Measurements from ENCODE around the gene MTHFD2.

The MTHFD2 gene

GRCh38 chr2:74194799-74195198, 3.6 kb upstream of the MTHFD2 start:
- Histone ChIP-seq H3K9ac (no peak overlapping the region), H3K27ac (no peak overlapping the region), H4K20me1 (peaks cover 8% of the 10 kb centered on the region), H3K4me3 (no peak overlapping the region), H3K4me2 (no peak overlapping the region), H3K4me1 (peaks cover 12% of the 10 kb centered on the region), H3K27me3 (no peaks in the 10 kb centered on the region), H3K36me3 (no peaks in the 10 kb centered on the region), H3K9me3 (no peaks in the 10 kb centered on the region)
- no peak for TF ChIP-seq Cebpa-rat (IDR thresholded peaks at IDR 0.05)

GRCh38 chr2:74197049-74197448, 1.4 kb upstream of the MTHFD2 start:
- Histone ChIP-seq H3K9ac (no peak overlapping the region), H3K4me2 (no peak overlapping the region), H4K20me1 (peaks cover 31% of the 10 kb centered on the region), H3K4me1 (peaks cover 34% of the 10 kb centered on the region), H3K27ac (no peak overlapping the region), H3K36me3 (peaks cover 11% of the 10 kb centered on the region; the same call in 1 of the 2 replicates), H3K9me3 (no peaks in the 10 kb centered on the region), H3K27me3 (no peaks in the 10 kb centered on the region), H3K4me3 (no peak overlapping the region)
- TF ChIP-seq Cebpa-rat (IDR thresholded peaks at IDR 0.05), result no peak

- Histone ChIP-seq H3K4me3 (peak overlapping the region; percentile 92), H3K4me1 (peaks cover 34% of the 10 kb centered on the region), H3K9me3 (no peaks in the 10 kb centered on the region), H3K36me3 (peaks cover 21% of the 10 kb centered on the region), H3K9ac (peak overlapping the region; percentile 100; the same call in 1 of the 2 replicates), H3K27ac (peak overlapping the region; percentile 100), H3K27me3 (no peaks in the 10 kb centered on the region), H3K4me2 (peak overlapping the region; percentile 93), H4K20me1 (peaks cover 40% of the 10 kb centered on the region)
- no peak for TF ChIP-seq Cebpa-rat (IDR thresholded peaks at IDR 0.05)
Observed at GRCh38 chr2:74198023-74198460, 373 bp upstream of the MTHFD2 start.

- peaks cover 53% of the 10 kb centered on the region for H4K20me1 ChIP-seq
- H3K4me3 ChIP-seq, result peak overlapping the region; percentile 92
- peak overlapping the region; percentile 100 for H3K9ac ChIP-seq
- H3K36me3 ChIP-seq, result peaks cover 33% of the 10 kb centered on the region
- H3K4me1 ChIP-seq, result peaks cover 36% of the 10 kb centered on the region
- TF ChIP-seq Cebpa-rat (IDR thresholded peaks at IDR 0.05), result 0 out of 2 replicates have a peak, but pooled peaks have one; percentile 7
- H3K27ac ChIP-seq, result peak overlapping the region; percentile 100
- H3K27me3 ChIP-seq, result no peaks in the 10 kb centered on the region
- peak overlapping the region; percentile 93 for H3K4me2 ChIP-seq
- no peaks in the 10 kb centered on the region for H3K9me3 ChIP-seq
Observed at GRCh38 chr2:74199275-74199701, 873 bp downstream of the MTHFD2 start.

GRCh38 chr2:74199871-74200305, 1.5 kb downstream of the MTHFD2 start:
- Histone ChIP-seq H3K4me1 (peaks cover 42% of the 10 kb centered on the region), H3K4me2 (peak overlapping the region; percentile 93), H3K4me3 (peak overlapping the region; percentile 92), H3K36me3 (peaks cover 39% of the 10 kb centered on the region), H3K27me3 (no peaks in the 10 kb centered on the region), H3K27ac (peak overlapping the region; percentile 100), H3K9me3 (no peaks in the 10 kb centered on the region), H3K9ac (peak overlapping the region; percentile 100), H4K20me1 (peaks cover 59% of the 10 kb centered on the region)
- TF ChIP-seq Cebpa-rat (IDR thresholded peaks at IDR 0.05), result no peak

GRCh38 chr2:74201196-74201595, 2.8 kb downstream of the MTHFD2 start:
- no peak for TF ChIP-seq Cebpa-rat (IDR thresholded peaks at IDR 0.05)
- H3K4me2 ChIP-seq, result peak overlapping the region; percentile 93
- no peaks in the 10 kb centered on the region for H3K9me3 ChIP-seq
- peaks cover 55% of the 10 kb centered on the region for H3K4me1 ChIP-seq
- H4K20me1 ChIP-seq, result peaks cover 72% of the 10 kb centered on the region
- H3K27ac ChIP-seq, result no peak overlapping the region
- H3K9ac ChIP-seq, result peak overlapping the region; percentile 35; the same call in 1 of the 2 replicates
- H3K36me3 ChIP-seq, result peaks cover 52% of the 10 kb centered on the region
- 0 out of 2 replicates have a peak overlapping the region, but pooled peaks have one; percentile 9 for H3K4me3 ChIP-seq
- no peaks in the 10 kb centered on the region for H3K27me3 ChIP-seq

GRCh38 chr2:74201596-74201995, 3.2 kb downstream of the MTHFD2 start:
- Histone ChIP-seq H3K4me3 (no peak overlapping the region), H3K9me3 (no peaks in the 10 kb centered on the region), H3K4me1 (peaks cover 59% of the 10 kb centered on the region), H3K27me3 (no peaks in the 10 kb centered on the region), H4K20me1 (peaks cover 76% of the 10 kb centered on the region), H3K9ac (peak overlapping the region; percentile 35; the same call in 1 of the 2 replicates), H3K4me2 (peak overlapping the region; percentile 93), H3K36me3 (peaks cover 56% of the 10 kb centered on the region), H3K27ac (no peak overlapping the region)
- no peak for TF ChIP-seq Cebpa-rat (IDR thresholded peaks at IDR 0.05)

- Histone ChIP-seq H3K4me2 (peak overlapping the region; percentile 32; the same call in 1 of the 2 replicates), H3K4me1 (peaks cover 56% of the 10 kb centered on the region), H3K36me3 (peaks cover 85% of the 10 kb centered on the region), H4K20me1 (peaks cover 100% of the 10 kb centered on the region), H3K9me3 (no peaks in the 10 kb centered on the region), H3K27me3 (no peaks in the 10 kb centered on the region), H3K9ac (no peak overlapping the region), H3K4me3 (no peak overlapping the region), H3K27ac (no peak overlapping the region)
- TF ChIP-seq Cebpa-rat (IDR thresholded peaks at IDR 0.05), result no peak
Observed at GRCh38 chr2:74204436-74204835, 6.0 kb downstream of the MTHFD2 start.

- Histone ChIP-seq H3K4me2 (peak overlapping the region; percentile 53), H3K36me3 (peaks cover 92% of the 10 kb centered on the region), H3K27ac (no peak overlapping the region), H3K9ac (peak overlapping the region; percentile 30; the same call in 1 of the 2 replicates), H4K20me1 (peaks cover 99% of the 10 kb centered on the region), H3K4me1 (peaks cover 50% of the 10 kb centered on the region), H3K27me3 (no peaks in the 10 kb centered on the region), H3K4me3 (no peak overlapping the region), H3K9me3 (no peaks in the 10 kb centered on the region)
- TF ChIP-seq Cebpa-rat (IDR thresholded peaks at IDR 0.05), result no peak
Observed at GRCh38 chr2:74205113-74205512, 6.7 kb downstream of the MTHFD2 start.

GRCh38 chr2:74205596-74205995, 7.2 kb downstream of the MTHFD2 start:
- Histone ChIP-seq H3K27ac (peak overlapping the region; percentile 51), H3K4me1 (peaks cover 46% of the 10 kb centered on the region), H4K20me1 (peaks cover 94% of the 10 kb centered on the region), H3K9me3 (no peaks in the 10 kb centered on the region), H3K27me3 (no peaks in the 10 kb centered on the region), H3K4me2 (peak overlapping the region; percentile 53), H3K9ac (peak overlapping the region; percentile 30), H3K36me3 (peaks cover 96% of the 10 kb centered on the region), H3K4me3 (no peak overlapping the region)
- TF ChIP-seq Cebpa-rat (IDR thresholded peaks at IDR 0.05), result no peak

All from BLaER1 (cell line).